Pancreas (tissue), 10 donors: ENCODE measurements around the gene GGCT. TPM values are rescaled to one million over a fixed set of nuclear protein-coding genes. Genes with fewer than 3 reads are reported as not detected.
"Not testable (repeated sequence)": the region's sequence is repeated elsewhere in the genome, so short reads cannot be mapped to it uniquely, and the experiment has no call there.

Experiments
- ATAC-seq, 4 donors: fragments of 200-7000 bp; cut with Tn5 transposase; one replicate each; pipeline versions ENCODE4 v1.8.0 to v1.9.1; 2020; ENCODE audit warnings: mild to moderate bottlenecking in 4 of 4, moderate library complexity in 4 of 4
- DNase-seq, 6 donors: peaks; one replicate each; pipeline ENCODE4 v3.0.0-alpha.2; 2020
- FAIRE-seq: peaks from 2 replicates; lab custom pipeline; 2012; peaks lifted over from hg19 to GRCh38; lab: Jason Lieb, UNC
- H3K27ac ChIP-seq, 4 donors: fragments of 200-600 bp; sonication (generic); 1 replicate in 3 of 4; 2 replicates in 1 of 4; pipeline versions ENCODE4 v1.5.0 to v1.8.0; 2020
- H3K27me3 ChIP-seq, 4 donors: fragments of 200-600 bp; one replicate each; pipeline ENCODE4 v1.8.0; 2021
- H3K36me3 ChIP-seq, 3 donors: fragments of 200-600 bp; sonication (generic) in 1 of 3; one replicate each; pipeline versions ENCODE4 v1.5.0 to v1.8.0; 2020 to 2021
- H3K4me1 ChIP-seq, 3 donors: fragments of 200-600 bp; one replicate each; pipeline ENCODE4 v1.8.0; 2021
- H3K4me3 ChIP-seq, 4 donors: fragments of 200-600 bp; sonication (generic) in 2 of 4; one replicate each; pipeline versions ENCODE4 v1.5.0 to v1.8.0; 2020 to 2021
- H3K9me3 ChIP-seq, 4 donors: fragments of 200-600 bp; one replicate each; pipeline ENCODE4 v1.8.0; 2021
- CTCF ChIP-seq, 4 donors: fragments of 200-600 bp; sonication (generic) in 3 of 4; IDR thresholded peaks; one replicate each; pipeline versions ENCODE4 v1.5.0 to v1.8.0; 2021; ENCODE audit warnings: antibody characterized with exemption in 4 of 4
- WGBS, 2 donors: extraction: QIAGEN DNeasy Blood & Tissue Kit; methylation state at CpG; one replicate each; pipeline ENCODE4 v1.1.7; 2013; 5-methylcytosine and 5-hydroxymethylcytosine counted together
- intact Hi-C, 3 donors: fragments of 100-400 bp; cut with DNase I; formaldehyde crosslinking; loops; one replicate each; pipeline versions ENCODE4 v1.11.1 to v1.14.2; 2022
- polyA plus RNA-seq, 2 donors: library from polyadenylated mRNA; stranded (reverse); fragments of 200-250 nt; gene quantifications; one replicate each; pipeline ENCODE4 v1.2.3, GENCODE V29; 2013
- total RNA-seq, 6 donors: library from RNA; stranded (reverse); fragmentation: NEBNext Ultra II Directional in 4 of 6; extraction: Animal tissue kit (Norgen Biotek cat#: 25700) in 4 of 6; gene quantifications; one replicate each; pipeline versions ENCODE4 v1.2.1 to v1.2.4, GENCODE V29; 2021 to 2023
- donor health status: healthy with polysubstance abuse.
- donor health status: DM: no; HTN: no; CAD: no; lungs with moderate emphysema.
- donor health status: DM: no; HTN: no; CAD: no.
- donor health status: control.
- donor health status: control.
- donor health status: Bipolar disorder and iron deficiency.
- donor health status: DM: yes; HTN: yes; CAD: no.
- donor health status: DM: no; HTN: no; CAD: no.
- donor health status: DM: no; HTN: no; CAD: no.
- donor health status: DM: yes; HTN: yes; CAD: no.

Gene GGCT
- total and polyA plus RNA-seq, 8 donors: 9.6 to 30.3 (median 17.0) TPM

GRCh38 chr7:30528779-30529178 is 24.1 kb upstream of the GGCT start:
- no peak overlapping the region for H3K4me3 ChIP-seq
- no peaks in the 10 kb centered on the region for H3K27me3 ChIP-seq
- H3K36me3 ChIP-seq: no peaks in the 10 kb centered on the region
- no peak for DNase-seq
- intact Hi-C loops: no loop called here
- no peak overlapping the region for H3K27ac ChIP-seq
- FAIRE-seq: no peak
- ATAC-seq: no peak
- TF ChIP-seq CTCF (IDR thresholded peaks at IDR 0.05): no peak
- no peaks in the 10 kb centered on the region for H3K9me3 ChIP-seq
- H3K4me1 ChIP-seq: no peaks in the 10 kb centered on the region

DNA sequence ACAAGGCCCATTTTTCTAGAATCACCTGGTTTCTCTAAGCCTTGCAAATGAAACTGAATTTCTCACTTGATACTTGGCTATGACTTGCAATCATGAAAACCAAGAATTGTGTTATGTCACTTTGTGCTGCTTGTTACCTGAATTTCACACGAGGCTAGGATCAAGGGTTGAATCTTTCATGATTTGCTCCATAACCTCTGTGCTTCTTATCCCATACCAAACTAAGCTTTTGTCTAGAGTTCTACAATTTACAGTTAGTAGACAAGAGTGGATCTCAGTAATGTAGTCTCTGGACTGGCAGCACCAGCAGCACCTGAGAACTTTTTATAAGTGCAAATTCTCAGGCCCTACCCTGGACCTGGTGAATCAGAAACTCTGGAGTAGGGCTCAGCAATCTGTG is 22.7 kb upstream of the GGCT start:
- DNase-seq, H3K27me3 ChIP-seq, H3K27ac ChIP-seq, intact Hi-C loops, H3K4me1 ChIP-seq, H3K9me3 ChIP-seq, FAIRE-seq, H3K36me3 ChIP-seq, H3K4me3 ChIP-seq, ATAC-seq: not testable (repeated sequence)
- WGBS, 2 donors: 64 to 79% methylated on average over 1 of the region's 1 CpG

- intact Hi-C loops: no loop called here
- no peak for DNase-seq
- no peak for ATAC-seq
- no peak for TF ChIP-seq CTCF (IDR thresholded peaks at IDR 0.05)
- Histone ChIP-seq H3K27me3 (no peaks in the 10 kb centered on the region), H3K9me3 (no peaks in the 10 kb centered on the region), H3K27ac (no peak overlapping the region), H3K36me3 (no peaks in the 10 kb centered on the region), H3K4me3 (no peak overlapping the region), H3K4me1 (peaks cover 0 to under 1% (median 0%) of the 10 kb centered on the region in 3 donors)
- no peak for FAIRE-seq
- 96 to 97% methylated on average over 4 of the region's 4 CpGs for WGBS, 2 donors
Measured at GRCh38 chr7:30526163-30526562, 21.5 kb upstream of the GGCT start.

DNA sequence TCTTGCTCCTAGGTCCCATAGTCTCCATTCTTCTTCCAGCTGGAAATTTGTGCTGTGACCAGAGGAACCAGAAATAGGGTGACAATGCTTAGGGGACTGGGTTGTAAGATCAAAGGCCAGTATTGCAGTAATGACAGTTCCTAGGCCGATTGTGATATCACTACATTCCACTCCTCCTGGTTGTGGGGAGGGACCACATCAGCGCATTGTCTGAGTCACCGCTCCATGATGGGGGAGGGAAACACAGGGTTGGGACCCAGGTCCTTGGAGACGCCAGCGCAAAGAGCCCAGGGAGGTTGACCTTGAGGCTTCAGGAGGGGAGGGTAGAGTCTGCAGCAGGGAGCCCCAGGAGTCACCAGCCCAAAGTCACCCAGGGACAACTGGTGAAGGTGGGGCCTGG is 20.8 kb upstream of the GGCT start:
- intact Hi-C loops: no loop called here

DNA sequence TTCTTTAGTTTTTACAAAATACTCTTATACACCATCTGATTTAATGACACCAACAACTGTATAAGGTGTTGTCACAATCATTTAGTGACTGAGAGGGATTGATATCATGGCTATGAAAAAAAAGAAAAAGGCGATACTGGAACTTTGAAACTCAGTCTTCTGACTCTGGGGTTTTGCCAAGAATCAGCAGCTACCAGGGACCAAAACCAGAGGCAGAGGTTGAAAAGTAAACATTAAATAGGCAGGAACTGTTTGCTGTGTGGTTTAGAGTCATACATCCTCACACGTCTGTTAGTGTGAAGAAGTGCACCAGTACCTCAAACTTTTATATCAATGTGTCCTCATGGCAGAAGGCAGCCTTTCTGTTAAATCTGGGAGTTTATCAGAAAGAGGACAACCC is 19.9 kb upstream of the GGCT start:
- Histone ChIP-seq H3K27ac (peak overlapping the region in 2 of 4 donors; percentile 17 to 36), H3K9me3 (no peaks in the 10 kb centered on the region), H3K36me3 (no peaks in the 10 kb centered on the region), H3K27me3 (no peaks in the 10 kb centered on the region), H3K4me3 (no peak overlapping the region), H3K4me1 (peaks cover 0 to 3% (median 0%) of the 10 kb centered on the region in 3 donors)
- ATAC-seq (no peak), DNase-seq (no peak), FAIRE-seq (no peak)
- intact Hi-C loops: no loop called here
- no peak for TF ChIP-seq CTCF (IDR thresholded peaks at IDR 0.05)
- 38 to 43% methylated on average over 2 of the region's 2 CpGs for WGBS, 2 donors

More for the DNA sequence above, 20.8 kb upstream of the GGCT start:
- WGBS, 2 donors: 73 to 80% methylated on average over 5 of the region's 5 CpGs
- Histone ChIP-seq H3K4me3 (no peak overlapping the region), H3K4me1 (peaks cover 0 to 3% (median 0%) of the 10 kb centered on the region in 3 donors), H3K27ac (no peak overlapping the region), H3K27me3 (no peaks in the 10 kb centered on the region), H3K36me3 (no peaks in the 10 kb centered on the region), H3K9me3 (no peaks in the 10 kb centered on the region)
- TF ChIP-seq CTCF (IDR thresholded peaks at IDR 0.05): no peak
- no peak for FAIRE-seq
- no peak for DNase-seq
- no peak for ATAC-seq
